Endothelial cell of umbilical vein (primary cell): ENCODE results near the gene LRRC41. TPM values are rescaled to one million over a fixed set of nuclear protein-coding genes. Genes with fewer than 3 reads are reported as not detected.

Experiments
- BruUV-seq: library from RNA; stranded (reverse); fragments of 400-500 nt; replicated peaks from 2 replicates; lab custom pipeline; 2021; lab: Mats Ljungman, UMichigan
- CTCF ChIA-PET: fragments of 300-600, 350-600 bp; sonication (Branson Sonifier 250); formaldehyde crosslinking; loops from one replicate; lab custom pipeline; 2021; ENCODE audit warnings: antibody characterized with exemption, inconsistent platforms; lab: Charles Lee
- POLR2A ChIA-PET: fragments of 300-600, 350-600 bp; sonication (Branson Sonifier 250); formaldehyde crosslinking; loops from one replicate; lab custom pipeline; 2021; ENCODE audit warnings: antibody characterized with exemption, inconsistent platforms; lab: Charles Lee
- DNase-seq: peaks from one replicate; pipeline ENCODE4 v3.0.0-alpha.2; 2011; ENCODE audit warnings: low read depth, low spot score
- FAIRE-seq: peaks from 2 replicates; lab custom pipeline; 2011; peaks lifted over from hg19 to GRCh38; lab: Jason Lieb, UNC
- H2AFZ ChIP-seq: 2 replicates; pipeline ENCODE4 v1.6.0; 2012; ENCODE audit warnings: low read depth, low read length, control low read depth, inconsistent platforms
- H3K27ac ChIP-seq: 2 replicates; pipeline ENCODE4 v1.5.1; 2011; ENCODE audit warnings: low read depth, mild to moderate bottlenecking, control low read depth, low read length, moderate library complexity; ENCODE audit not compliant: insufficient read depth
- H3K27me3 ChIP-seq, 2 experiments: 2 replicates each; pipeline versions ENCODE4 v1.6.0 to v1.6.1; 2011; ENCODE audit warnings: low read length in 2 of 2, mixed read lengths in 1 of 2; ENCODE audit not compliant: control insufficient read depth in 2 of 2, insufficient read depth in 2 of 2
- H3K36me3 ChIP-seq, 2 experiments: 2 replicates in 1 of 2; 3 replicates in 1 of 2; pipeline ENCODE4 v1.5.1; 2011; ENCODE audit warnings: low read length in 2 of 2, mild to moderate bottlenecking in 1 of 2, moderate library complexity in 1 of 2; ENCODE audit not compliant: control insufficient read depth in 2 of 2, insufficient read depth in 2 of 2; ENCODE audit errors: extremely low read depth in 1 of 2
- H3K4me1 ChIP-seq: 3 replicates; pipeline ENCODE4 v1.5.1; 2011; ENCODE audit warnings: mild to moderate bottlenecking, low read length; ENCODE audit not compliant: control insufficient read depth, insufficient read depth; ENCODE audit errors: extremely low read depth
- H3K4me2 ChIP-seq: 2 replicates; pipeline ENCODE4 v1.6.1; 2011; ENCODE audit warnings: low read length, control low read depth, mixed read lengths; ENCODE audit not compliant: insufficient read depth
- H3K4me3 ChIP-seq, 3 experiments: fragments of 200-600 bp in 1 of 3; sonication (generic), shearing (Covaris generic) in 1 of 3; replicated peaks in 1 of 3; 2 replicates each; pipeline ENCODE4 v1.5.1; 2011 to 2016; ENCODE audit warnings: control low read depth in 3 of 3, low read length in 3 of 3, mild to moderate bottlenecking in 2 of 3, inconsistent platforms in 1 of 3, low read depth in 1 of 3, moderate library complexity in 1 of 3; ENCODE audit not compliant: insufficient read depth in 1 of 3
- H3K79me2 ChIP-seq: 2 replicates; pipeline ENCODE4 v1.6.0; 2012; ENCODE audit warnings: low read length, inconsistent platforms; ENCODE audit not compliant: control insufficient read depth, insufficient read depth
- H3K9ac ChIP-seq: replicated peaks from 2 replicates; pipeline ENCODE3; 2011; ENCODE audit warnings: low read length, control low read depth; ENCODE audit not compliant: insufficient read depth; ENCODE audit errors: extremely low read depth
- H3K9me1 ChIP-seq: replicated peaks from 3 replicates; pipeline ENCODE4 v1.6.0; 2011; ENCODE audit warnings: mild to moderate bottlenecking, low read length; ENCODE audit not compliant: control insufficient read depth, insufficient read depth; ENCODE audit errors: extremely low read depth
- H3K9me3 ChIP-seq: replicated peaks from 2 replicates; pipeline ENCODE4 v1.5.1; 2012; ENCODE audit warnings: low read length, inconsistent platforms; ENCODE audit not compliant: control insufficient read depth, insufficient read depth
- H4K20me1 ChIP-seq: replicated peaks from 2 replicates; pipeline ENCODE3; 2011; ENCODE audit warnings: mild to moderate bottlenecking, low read length; ENCODE audit not compliant: control insufficient read depth, insufficient read depth; ENCODE audit errors: extremely low read depth
- EZH2 ChIP-seq: IDR thresholded peaks from 2 replicates; pipeline ENCODE4 v1.6.1; 2012; ENCODE audit warnings: borderline replicate concordance, low read depth, mild to moderate bottlenecking, moderate library complexity, low read length, inconsistent platforms; ENCODE audit not compliant: severe bottlenecking
- FOS ChIP-seq: IDR thresholded peaks from 2 replicates; pipeline ENCODE4 v1.6.1; 2011; ENCODE audit warnings: mild to moderate bottlenecking, low read length, moderate library complexity, borderline replicate concordance; ENCODE audit not compliant: insufficient read depth
- GATA2 ChIP-seq: IDR thresholded peaks from 2 replicates; pipeline ENCODE4 v1.7.0; 2011; ENCODE audit warnings: low read depth, mild to moderate bottlenecking, moderate library complexity, mixed read lengths, low read length; ENCODE audit not compliant: insufficient read length, insufficient read depth
- JUN ChIP-seq: IDR thresholded peaks from 2 replicates; pipeline ENCODE4 v1.6.1; 2011; ENCODE audit warnings: borderline replicate concordance, low read depth; ENCODE audit not compliant: insufficient read length, insufficient read depth
- MYC ChIP-seq: IDR thresholded peaks from one replicate; pipeline ENCODE4 v1.6.1; 2011; ENCODE audit warnings: mild to moderate bottlenecking, low read depth, low read length
- POLR2A ChIP-seq: IDR thresholded peaks from 2 replicates; pipeline ENCODE4 v1.6.1; 2012; ENCODE audit warnings: low read depth, mild to moderate bottlenecking, control low read depth, low read length
- POLR2AphosphoS5 ChIP-seq: IDR thresholded peaks from 2 replicates; pipeline ENCODE4 v1.6.1; 2012; ENCODE audit warnings: low read depth, mild to moderate bottlenecking, control low read depth, low read length, moderate library complexity; ENCODE audit not compliant: insufficient read depth
- dilution Hi-C: fragments of 300-500 bp; cut with MboI; formaldehyde crosslinking; loops from one replicate; pipeline ENCODE4 v1.15.0; 2019; ENCODE audit warnings: low sequenced_read_pairs; ENCODE audit not compliant: extremely low pct_ligation_motif_present
- intact Hi-C: fragments of 100-400 bp; cut with micrococcal nuclease; formaldehyde crosslinking; loops from one replicate; pipeline ENCODE4 v1.10.0; 2022
- polyA plus RNA-seq, 4 experiments: library from polyadenylated mRNA; depleted of rRNA in 3 of 4; stranded (reverse) in 3 of 4; unstranded in 1 of 4; fragments of >200 nt; gene quantifications; 2 replicates each; pipeline versions ENCODE4 v1.2.1 to v1.2.3, GENCODE V29; 2011 to 2012; ENCODE audit warnings: missing spikeins in 1 of 4
- total RNA-seq: library from RNA; stranded (reverse); gene quantifications from 2 replicates; pipeline ENCODE4 v1.2.3, GENCODE V29; 2021
- TF ChIP-seq, protein P1 (sequence below): IDR thresholded peaks from 2 replicates; pipeline ENCODE4 v1.6.1; 2011; ENCODE audit not compliant: insufficient read depth, insufficient read length
- TF ChIP-seq, protein P2 (sequence below), 2 donors: IDR thresholded peaks; 1 replicate in 1 of 2; 2 replicates in 1 of 2; pipeline ENCODE4 v1.5.1; 2011; ENCODE audit warnings: low read length in 2 of 2, mild to moderate bottlenecking in 2 of 2, moderate library complexity in 2 of 2, control low read depth in 1 of 2, inconsistent platforms in 1 of 2, low read depth in 1 of 2; ENCODE audit not compliant: insufficient read depth in 1 of 2; ENCODE audit errors: extremely low read depth in 1 of 2

The LRRC41 gene
- total and polyA plus RNA-seq, 2 donors (not counting 3 experiments of a cell fraction or from before 2014, with no cell fraction given), result 69.2 to 91.1 TPM

DNA sequence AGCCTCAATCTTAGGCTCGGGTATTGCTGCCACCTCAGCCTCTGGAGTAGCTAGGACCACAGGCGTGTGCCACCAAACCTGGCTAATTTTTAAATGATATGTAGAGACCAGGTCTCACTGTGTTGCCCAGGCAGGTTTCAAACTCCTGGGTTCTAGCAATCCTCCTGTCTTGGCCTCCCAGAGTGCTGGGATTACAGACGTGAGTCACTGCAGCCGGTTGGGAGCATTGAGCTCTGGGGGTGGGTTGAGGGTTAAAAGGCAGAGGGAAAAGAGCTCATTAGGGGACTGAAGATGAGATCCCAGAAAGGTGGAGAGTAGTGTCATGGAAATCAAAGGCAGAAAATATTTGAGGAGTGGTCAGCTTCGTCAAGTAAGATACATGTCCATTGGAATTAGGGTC is 48.7 kb downstream of the LRRC41 start:
- Histone ChIP-seq H2AFZ (no peak overlapping the region), H4K20me1 (no peaks in the 10 kb centered on the region), H3K9me3 (no peaks in the 10 kb centered on the region), H3K36me3 (peaks cover 2 to 3% of the 10 kb centered on the region in 2 experiments), H3K4me2 (no peak overlapping the region), H3K4me1 (no peaks in the 10 kb centered on the region), H3K27me3 (no peaks in the 10 kb centered on the region), H3K9me1 (no peaks in the 10 kb centered on the region), H3K9ac (no peak overlapping the region), H3K4me3 (no peak overlapping the region), H3K79me2 (no peaks in the 10 kb centered on the region), H3K27ac (no peak overlapping the region)
- no TSS peak for BruUV-seq
- ChIA-PET CTCF (interaction anchor here (1.0 to 1.6 kb wide), 2 partner anchors 15 to 93 kb away, joined by 3 to 5 read pairs; no protein-coding TSS in a partner anchor), POLR2A (no interaction called here)
- intact Hi-C loops (no loop called here), dilution Hi-C loops (no loop called here)
- FAIRE-seq (no peak), DNase-seq (no peak)
- TF ChIP-seq, protein P1, sequence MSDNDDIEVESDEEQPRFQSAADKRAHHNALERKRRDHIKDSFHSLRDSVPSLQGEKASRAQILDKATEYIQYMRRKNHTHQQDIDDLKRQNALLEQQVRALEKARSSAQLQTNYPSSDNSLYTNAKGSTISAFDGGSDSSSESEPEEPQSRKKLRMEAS, result no peak
- TF ChIP-seq, protein P2, sequence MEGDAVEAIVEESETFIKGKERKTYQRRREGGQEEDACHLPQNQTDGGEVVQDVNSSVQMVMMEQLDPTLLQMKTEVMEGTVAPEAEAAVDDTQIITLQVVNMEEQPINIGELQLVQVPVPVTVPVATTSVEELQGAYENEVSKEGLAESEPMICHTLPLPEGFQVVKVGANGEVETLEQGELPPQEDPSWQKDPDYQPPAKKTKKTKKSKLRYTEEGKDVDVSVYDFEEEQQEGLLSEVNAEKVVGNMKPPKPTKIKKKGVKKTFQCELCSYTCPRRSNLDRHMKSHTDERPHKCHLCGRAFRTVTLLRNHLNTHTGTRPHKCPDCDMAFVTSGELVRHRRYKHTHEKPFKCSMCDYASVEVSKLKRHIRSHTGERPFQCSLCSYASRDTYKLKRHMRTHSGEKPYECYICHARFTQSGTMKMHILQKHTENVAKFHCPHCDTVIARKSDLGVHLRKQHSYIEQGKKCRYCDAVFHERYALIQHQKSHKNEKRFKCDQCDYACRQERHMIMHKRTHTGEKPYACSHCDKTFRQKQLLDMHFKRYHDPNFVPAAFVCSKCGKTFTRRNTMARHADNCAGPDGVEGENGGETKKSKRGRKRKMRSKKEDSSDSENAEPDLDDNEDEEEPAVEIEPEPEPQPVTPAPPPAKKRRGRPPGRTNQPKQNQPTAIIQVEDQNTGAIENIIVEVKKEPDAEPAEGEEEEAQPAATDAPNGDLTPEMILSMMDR (IDR thresholded peaks at IDR 0.05; ENCODE audit: extremely low read depth in 1 of 2, insufficient read depth in 1 of 2, low read depth in 1 of 2, low read length in 2 of 2), result no peak
- TF ChIP-seq POLR2AphosphoS5 (no peak), GATA2 (no peak), JUN (no peak), POLR2A (no peak), MYC (no peak), EZH2 (no peak), FOS (no peak)
